GM23248 (cell line): ENCODE data around the gene SP4. TPM values are rescaled to one million over a fixed set of nuclear protein-coding genes. Genes with fewer than 3 reads are reported as not detected.

Experiments
- DNase-seq: peaks from one replicate; pipeline ENCODE4 v3.0.0-alpha.2; 2015
- H2AFZ ChIP-seq: fragments of 200-600 bp; sonication (generic); 2 replicates; pipeline ENCODE4 v1.6.1; 2016; ENCODE audit warnings: antibody characterized with exemption
- H3F3A ChIP-seq: fragments of 200-600 bp; sonication (generic); 2 replicates; pipeline ENCODE4 v1.6.1; 2016; ENCODE audit warnings: mild to moderate bottlenecking, antibody characterized with exemption, mixed run types; ENCODE audit not compliant: insufficient read depth
- H3K27ac ChIP-seq: fragments of 200-600 bp; sonication (generic); 2 replicates; pipeline ENCODE4 v1.5.1; 2016; ENCODE audit warnings: mild to moderate bottlenecking
- H3K27me3 ChIP-seq: fragments of 200-600 bp; sonication (generic); replicated peaks from 2 replicates; pipeline ENCODE4 v1.6.1; 2016; ENCODE audit warnings: mild to moderate bottlenecking; ENCODE audit not compliant: insufficient read depth
- H3K36me3 ChIP-seq: fragments of 200-600 bp; sonication (generic); 2 replicates; pipeline ENCODE4 v1.6.1; 2016; ENCODE audit warnings: low read depth, mild to moderate bottlenecking
- H3K4me1 ChIP-seq: fragments of 200-600 bp; sonication (generic); 2 replicates; pipeline ENCODE4 v1.6.1; 2016; ENCODE audit warnings: mild to moderate bottlenecking; ENCODE audit not compliant: insufficient read depth
- H3K4me2 ChIP-seq: fragments of 200-600 bp; sonication (generic); one replicate; pipeline ENCODE4 v1.6.1; 2016; ENCODE audit warnings: mild to moderate bottlenecking; ENCODE audit not compliant: unreplicated experiment
- H3K4me3 ChIP-seq: fragments of 200-600 bp; sonication (generic); 2 replicates; pipeline ENCODE4 v1.5.1; 2016; ENCODE audit warnings: mild to moderate bottlenecking
- H3K79me2 ChIP-seq: fragments of 200-600 bp; sonication (generic); 2 replicates; pipeline ENCODE4 v1.6.1; 2016; ENCODE audit warnings: mild to moderate bottlenecking; ENCODE audit not compliant: insufficient read depth
- H3K9ac ChIP-seq: fragments of 200-600 bp; sonication (generic); 2 replicates; pipeline ENCODE4 v1.6.1; 2016; ENCODE audit warnings: mild to moderate bottlenecking
- H3K9me2 ChIP-seq: fragments of 200-600 bp; sonication (generic); 2 replicates; pipeline ENCODE4 v1.6.1; 2016; ENCODE audit warnings: mixed run types, mild to moderate bottlenecking, moderate library complexity; ENCODE audit not compliant: insufficient read depth
- H3K9me3 ChIP-seq: fragments of 200-600 bp; sonication (generic); one replicate; pipeline ENCODE4 v1.6.1; 2017; ENCODE audit warnings: low read depth
- H4K20me1 ChIP-seq: fragments of 200-600 bp; sonication (generic); 2 replicates; pipeline ENCODE4 v1.6.0; 2016; ENCODE audit not compliant: insufficient read depth
- EZH2 ChIP-seq: fragments of 200-600 bp; sonication (generic); IDR thresholded peaks from 2 replicates; pipeline ENCODE4 v1.6.1; 2018; ENCODE audit warnings: antibody characterized with exemption, mild to moderate bottlenecking; ENCODE audit not compliant: insufficient read depth, poor library complexity, severe bottlenecking
- EZH2phosphoT487 ChIP-seq: fragments of 200-600 bp; sonication (generic); IDR thresholded peaks from 2 replicates; pipeline ENCODE4 v1.6.1; 2018; ENCODE audit warnings: antibody characterized with exemption, moderate library complexity, mild to moderate bottlenecking, low read depth; ENCODE audit not compliant: insufficient read depth
- WGBS, 2 experiments: methylation state at CpG; one replicate each; pipeline ENCODE4 v1.1.6; 2015 to 2017; ENCODE audit warnings: low lambda C conversion rate in 2 of 2, low coverage in 1 of 2; ENCODE audit errors: missing lambda C conversion rate in 2 of 2; 5-methylcytosine and 5-hydroxymethylcytosine counted together
- in situ Hi-C: fragments of 300-500 bp; cut with MboI; formaldehyde crosslinking; loops from 2 replicates; pipeline ENCODE4 v1.15.0; 2020
- microRNA counts: library from miRNA; unstranded; fragments of <30 nt; microRNA quantifications from one replicate; lab custom pipeline; 2016
- microRNA-seq: library from miRNA; unstranded; fragments of <30 nt; microRNA quantifications from one replicate; pipeline ENCODE4, GENCODE V29; 2016; ENCODE audit warnings: borderline number of aligned reads
- polyA plus RNA-seq: library from polyadenylated mRNA; unstranded; fragments of >200 nt; fragmentation: Nextera tagmentation; extraction: Ambion mirVana; gene quantifications from 2 replicates; pipeline ENCODE4 v1.2.1, GENCODE V29; 2016
- small RNA-seq: library from RNA; depleted of rRNA; stranded (forward); fragments of <200 nt; gene quantifications from one replicate; pipeline ENCODE3, GENCODE V24; 2014; ENCODE audit warnings: low read depth, low replicate concordance
- total RNA-seq: library from RNA; depleted of rRNA; stranded (reverse); fragments of >200 nt; shearing (Covaris generic); gene quantifications from 2 replicates; pipeline ENCODE4 v1.2.3, GENCODE V29; 2014; rRNA removed

Gene SP4
- total and polyA plus RNA-seq, 2 experiments from 2014 or later: 2.1 to 3.5 TPM

DNA sequence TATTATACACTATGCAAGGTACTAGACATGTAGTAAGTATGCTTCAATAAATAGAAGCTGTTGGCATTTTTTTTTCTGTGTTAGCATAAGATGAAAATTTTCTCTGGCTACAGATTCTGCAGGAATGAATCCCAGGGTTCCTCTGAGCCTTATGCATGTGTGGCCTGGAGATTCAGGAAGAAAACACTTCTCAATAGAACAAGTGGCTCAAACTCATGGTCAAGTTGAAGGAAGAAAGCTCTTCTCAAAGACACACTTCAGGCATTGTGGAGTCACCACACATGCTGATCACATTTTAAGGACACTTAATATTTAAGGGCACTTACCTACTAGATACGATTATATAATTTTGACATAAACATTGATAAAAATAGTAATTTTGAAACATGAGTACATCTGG is 134.5 kb downstream of the SP4 start:
- no peaks in the 10 kb centered on the region for H4K20me1 ChIP-seq
- in situ Hi-C loops: no loop called here
- no peak overlapping the region for H3K9ac ChIP-seq
- no peaks in the 10 kb centered on the region for H3K36me3 ChIP-seq
- H3K27me3 ChIP-seq: no peaks in the 10 kb centered on the region
- no peak overlapping the region for H2AFZ ChIP-seq
- H3K79me2 ChIP-seq: no peaks in the 10 kb centered on the region
- H3K27ac ChIP-seq: no peak overlapping the region
- no peaks in the 10 kb centered on the region for H3K9me2 ChIP-seq
- no peaks in the 10 kb centered on the region for H3K4me1 ChIP-seq
- H3K4me3 ChIP-seq: no peak overlapping the region
- 51 to 54% methylated on average over 1 of the region's 1 CpG for WGBS, 2 experiments
- TF ChIP-seq EZH2 (no peak), EZH2phosphoT487 (no peak)
- H3K9me3 ChIP-seq: no peaks in the 10 kb centered on the region
- no peaks in the 10 kb centered on the region for H3F3A ChIP-seq
- DNase-seq: no peak
- H3K4me2 ChIP-seq: no peak overlapping the region

MicroRNA genes within 50 kb of the gene (microRNA counts, 767-probe panel; counts per million panel counts)
- 447 counts per million, percentile 86 among the panel's probes with 10 or more counts for microRNA hsa-miR-1183 (lab: Ali Mortazavi, UCI)

Small RNA genes within 50 kb of the gene (microRNA-seq; reads per million reads assigned to microRNA genes)
- not detected for gene MIR1183

Small RNA genes within 50 kb of the gene (small RNA-seq; reads per million reads assigned to genes)
- gene MIR1183 (not detected), gene RNU1-15P (not detected)

Other genes with a start within 250 kb of the SP4 start
- gene DNAH11, start 115.0 kb downstream of the SP4 start, total RNA-seq: 0.51 and 3.1 TPM in 2 replicates
- 0.91 and 1.3 TPM in 2 replicates for gene DNAH11, start 115.0 kb downstream of the SP4 start, polyA plus RNA-seq